ENCODE results near the gene ARHGAP15.

DNA sequence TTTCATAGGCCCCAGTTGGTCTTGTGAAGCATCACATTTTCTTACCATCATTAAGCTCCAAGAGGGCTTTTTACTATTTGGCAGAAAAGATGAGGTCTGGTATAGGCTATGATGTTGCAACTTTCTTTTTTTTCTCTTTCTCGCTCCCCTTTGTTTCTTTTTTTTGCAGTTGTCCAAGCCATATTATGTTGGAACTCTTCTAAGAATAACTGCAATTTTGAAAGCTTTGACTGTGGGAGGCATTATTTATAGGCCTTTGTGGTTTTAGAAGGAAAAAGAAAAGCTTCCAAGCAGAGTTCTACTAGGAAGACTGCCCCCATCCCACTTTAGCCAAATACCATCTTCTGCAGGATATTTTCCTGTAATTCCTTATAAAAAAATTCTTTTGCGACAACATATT is 571.6 kb downstream of the ARHGAP15 start:
- TF ChIP-seq POLR2A (IDR thresholded peaks at IDR 0.05): no peak
- no peak for TF ChIP-seq CTCF (IDR thresholded peaks at IDR 0.05)
